ENCODE results near the gene TES.

TES gene

GRCh38 chr7:116273283-116273917 lies 63.1 kb downstream of the TES start:
- TF ChIP-seq CTCF (IDR thresholded peaks at IDR 0.05; ENCODE audit: low read depth, low read length): no peak
- TF ChIP-seq EZH2phosphoT487 (IDR thresholded peaks at IDR 0.05; ENCODE audit: low read depth): no peak
- Histone ChIP-seq H2AFZ (ENCODE audit: low read depth, low read length) (no peak overlapping the region), H3K4me1 (ENCODE audit: low read length) (peaks cover 29% of the 10 kb centered on the region), H3K79me2 (ENCODE audit: low read length) (no peaks in the 10 kb centered on the region), H4K20me1 (ENCODE audit: insufficient read depth, low read length) (no peaks in the 10 kb centered on the region), H3K9me3 (ENCODE audit: insufficient read depth, low read length) (no peaks in the 10 kb centered on the region), H3K36me3 (replicated peaks; ENCODE audit: low read depth, low read length) (no peaks in the 10 kb centered on the region), H3K4me2 (ENCODE audit: low read length) (no peak overlapping the region), H3K27ac (ENCODE audit: low read length) (no peak overlapping the region), H3K4me3 (ENCODE audit: low read length) (no peak overlapping the region), H3K27me3 (ENCODE audit: low read depth, low read length) (no peaks in the 10 kb centered on the region), H3K9ac (ENCODE audit: low read length) (no peak overlapping the region)

- no peak overlapping the region for H2AFZ ChIP-seq (ENCODE audit: low read depth, low read length)
- no peaks in the 10 kb centered on the region for H3K9me3 ChIP-seq (ENCODE audit: insufficient read depth, low read length)
- TF ChIP-seq EZH2phosphoT487 (IDR thresholded peaks at IDR 0.05; ENCODE audit: low read depth) (no peak), CTCF (IDR thresholded peaks at IDR 0.05; ENCODE audit: low read depth, low read length) (no peak)
- H4K20me1 ChIP-seq (ENCODE audit: insufficient read depth, low read length): no peaks in the 10 kb centered on the region
- H3K27ac ChIP-seq (ENCODE audit: low read length): no peak overlapping the region
- no peak overlapping the region for H3K4me2 ChIP-seq (ENCODE audit: low read length)
- H3K4me1 ChIP-seq (ENCODE audit: low read length): peaks cover 29% of the 10 kb centered on the region
- H3K4me3 ChIP-seq (ENCODE audit: low read length): no peak overlapping the region
- no peak overlapping the region for H3K9ac ChIP-seq (ENCODE audit: low read length)
- H3K27me3 ChIP-seq (ENCODE audit: low read depth, low read length): no peaks in the 10 kb centered on the region
- H3K36me3 ChIP-seq (replicated peaks; ENCODE audit: low read depth, low read length): no peaks in the 10 kb centered on the region
- H3K79me2 ChIP-seq (ENCODE audit: low read length): no peaks in the 10 kb centered on the region
These were observed 63.6 kb downstream of the TES start for GRCh38 chr7:116273918-116274301.

GRCh38 chr7:116277070-116277469 lies 66.7 kb downstream of the TES start:
- Histone ChIP-seq H3K4me1 (ENCODE audit: low read length) (peaks cover 27% of the 10 kb centered on the region), H2AFZ (ENCODE audit: low read depth, low read length) (no peak overlapping the region), H3K4me2 (ENCODE audit: low read length) (no peak overlapping the region), H3K9ac (ENCODE audit: low read length) (no peak overlapping the region), H4K20me1 (ENCODE audit: insufficient read depth, low read length) (no peaks in the 10 kb centered on the region), H3K36me3 (replicated peaks; ENCODE audit: low read depth, low read length) (no peaks in the 10 kb centered on the region), H3K79me2 (ENCODE audit: low read length) (no peaks in the 10 kb centered on the region), H3K4me3 (ENCODE audit: low read length) (no peak overlapping the region), H3K27me3 (ENCODE audit: low read depth, low read length) (no peaks in the 10 kb centered on the region), H3K27ac (ENCODE audit: low read length) (no peak overlapping the region), H3K9me3 (ENCODE audit: insufficient read depth, low read length) (no peaks in the 10 kb centered on the region)
- no peak for TF ChIP-seq CTCF (IDR thresholded peaks at IDR 0.05; ENCODE audit: low read depth, low read length)
- TF ChIP-seq EZH2phosphoT487 (IDR thresholded peaks at IDR 0.05; ENCODE audit: low read depth): no peak

GRCh38 chr7:116279217-116279616 lies 68.9 kb downstream of the TES start:
- Histone ChIP-seq H3K4me3 (ENCODE audit: low read length) (no peak overlapping the region), H3K79me2 (ENCODE audit: low read length) (no peaks in the 10 kb centered on the region), H3K27me3 (ENCODE audit: low read depth, low read length) (no peaks in the 10 kb centered on the region), H3K36me3 (replicated peaks; ENCODE audit: low read depth, low read length) (no peaks in the 10 kb centered on the region), H3K27ac (ENCODE audit: low read length) (no peak overlapping the region), H3K9ac (ENCODE audit: low read length) (no peak overlapping the region), H3K9me3 (ENCODE audit: insufficient read depth, low read length) (no peaks in the 10 kb centered on the region), H2AFZ (ENCODE audit: low read depth, low read length) (no peak overlapping the region), H4K20me1 (ENCODE audit: insufficient read depth, low read length) (no peaks in the 10 kb centered on the region), H3K4me1 (ENCODE audit: low read length) (peaks cover 12% of the 10 kb centered on the region; the same call in 1 of the 2 replicates), H3K4me2 (ENCODE audit: low read length) (no peak overlapping the region)
- TF ChIP-seq EZH2phosphoT487 (IDR thresholded peaks at IDR 0.05; ENCODE audit: low read depth) (no peak), CTCF (IDR thresholded peaks at IDR 0.05; ENCODE audit: low read depth, low read length) (no peak)
